Stimulated activated CD4-positive, alpha-beta T cell treated with anti-CD3 and anti-CD28 coated beads, Interleukin-2, amount 100 ng/mL, for 48 hours (primary cell): ENCODE data around the gene SPEM1.
"Not testable (repeated sequence)": the region's sequence is repeated elsewhere in the genome, so short reads cannot be mapped to it uniquely, and the experiment has no call there.

Experiments
- DNase-seq, 2 donors: peaks; one replicate each; pipeline ENCODE4 v3.0.0-alpha.2; 2020

SPEM1 gene

DNA sequence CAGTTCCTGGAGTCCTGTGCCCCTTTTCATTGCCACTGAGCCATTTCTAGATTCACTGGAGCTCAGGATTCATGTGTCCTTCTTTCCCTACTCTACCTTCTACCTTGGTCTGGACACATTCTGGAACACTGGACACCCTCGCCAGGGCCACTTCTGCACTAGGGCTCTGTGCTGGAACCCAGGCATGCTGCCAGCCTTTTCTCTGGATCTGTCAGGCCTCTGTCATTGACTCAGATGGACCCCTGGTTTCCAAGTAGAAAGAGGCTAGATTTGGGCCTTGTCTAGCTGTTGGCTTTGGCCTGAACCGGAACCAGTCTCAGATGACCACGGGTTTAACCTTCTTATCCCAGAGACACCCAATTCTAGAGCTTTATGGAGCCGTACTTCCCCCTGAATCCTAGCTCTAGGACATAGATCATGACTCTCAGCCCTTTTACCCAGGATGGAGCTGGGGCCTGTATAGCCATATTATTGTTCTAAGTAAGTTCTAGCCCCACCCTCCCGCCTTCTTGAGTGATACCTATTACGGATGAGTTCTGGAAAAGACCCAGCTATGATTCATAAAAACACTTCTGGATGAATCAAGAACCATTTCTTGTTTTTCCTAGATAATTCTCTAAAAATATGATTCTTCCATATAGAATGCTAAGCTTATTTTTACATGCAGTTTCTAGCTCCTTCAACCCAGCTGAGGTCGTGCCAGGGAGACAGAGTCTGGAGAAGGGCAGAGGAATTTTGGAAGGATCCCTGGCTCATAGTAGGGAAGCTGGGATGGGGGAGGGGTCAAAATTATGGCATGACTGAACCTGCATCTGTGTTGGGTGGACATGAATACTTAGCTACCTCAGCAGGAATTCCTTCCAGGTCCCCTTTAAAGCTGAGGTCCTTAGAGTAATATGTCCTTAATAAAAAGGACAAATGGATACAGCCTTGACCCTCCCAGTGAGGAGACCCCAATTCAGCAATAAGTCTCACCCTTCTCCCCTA lies 23.7 kb downstream of the SPEM1 start:
- DNase-seq: no peak

DNA sequence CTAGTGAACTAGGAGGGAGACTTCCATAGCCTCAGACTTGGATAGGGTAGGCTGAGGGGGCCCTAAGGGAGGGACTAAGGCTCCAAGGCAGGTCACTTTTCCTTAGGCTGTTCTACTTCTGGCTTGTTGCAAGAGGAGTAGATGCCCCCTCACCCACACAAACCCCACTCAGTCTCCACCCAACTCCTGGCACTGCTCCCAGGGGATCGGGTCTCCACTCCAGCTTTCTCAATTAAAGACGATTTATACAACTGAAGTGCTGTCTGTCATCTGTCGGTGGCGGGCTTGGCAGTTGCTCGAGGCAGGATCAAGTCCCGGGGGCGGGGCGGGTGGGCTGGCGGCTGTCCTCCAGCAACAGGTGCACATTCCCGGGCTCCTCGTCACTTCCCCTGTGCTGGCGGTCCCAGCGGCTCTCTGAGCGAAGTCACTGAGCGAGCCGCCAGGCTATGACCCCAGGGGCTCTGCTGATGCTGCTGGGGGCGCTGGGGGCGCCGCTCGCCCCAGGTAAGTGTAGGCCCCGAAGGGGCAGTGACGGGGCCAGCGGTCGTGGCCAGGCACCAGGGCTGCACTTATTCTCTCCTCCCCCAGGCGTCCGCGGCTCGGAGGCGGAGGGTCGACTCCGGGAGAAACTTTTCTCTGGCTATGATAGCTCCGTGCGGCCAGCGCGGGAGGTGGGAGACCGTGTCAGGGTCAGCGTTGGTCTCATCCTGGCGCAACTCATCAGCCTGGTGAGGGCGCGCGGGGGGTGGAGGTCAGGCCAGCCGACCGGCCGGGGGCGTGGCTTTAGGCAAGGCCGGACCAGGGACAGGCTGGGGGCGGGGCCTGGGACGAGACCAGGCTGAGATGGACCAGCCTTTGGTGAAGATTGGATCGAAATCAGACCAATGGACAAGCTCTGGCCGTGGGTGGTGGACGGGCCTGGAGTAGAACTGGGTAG lies 24.8 kb downstream of the SPEM1 start, which contains the start of gene CHRNB1:
Gene CHRNB1 (plus strand): TSS at position 380 of the 937 bp plus-strand sequence. CDS start 67 bp downstream, at position 447.
- no peak for DNase-seq

DNA sequence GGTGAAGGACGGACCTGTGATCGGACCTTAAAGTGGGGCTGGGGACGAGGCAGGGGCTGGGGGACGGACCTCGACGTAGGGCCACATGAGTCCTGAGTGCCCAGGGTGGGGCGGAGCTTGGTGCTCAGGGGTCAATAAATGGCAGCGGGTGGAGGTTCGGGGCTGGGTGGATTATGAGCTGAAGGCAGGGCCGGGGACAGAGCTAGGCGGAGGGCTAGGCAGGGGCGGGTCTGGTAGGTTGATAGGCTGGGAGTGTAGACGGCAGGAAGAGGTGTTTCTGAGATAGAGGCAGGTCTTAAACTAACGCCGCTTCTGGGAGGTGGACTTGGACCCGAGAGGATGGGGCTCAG lies 25.5 kb downstream of the SPEM1 start:
- no peak for DNase-seq

DNA sequence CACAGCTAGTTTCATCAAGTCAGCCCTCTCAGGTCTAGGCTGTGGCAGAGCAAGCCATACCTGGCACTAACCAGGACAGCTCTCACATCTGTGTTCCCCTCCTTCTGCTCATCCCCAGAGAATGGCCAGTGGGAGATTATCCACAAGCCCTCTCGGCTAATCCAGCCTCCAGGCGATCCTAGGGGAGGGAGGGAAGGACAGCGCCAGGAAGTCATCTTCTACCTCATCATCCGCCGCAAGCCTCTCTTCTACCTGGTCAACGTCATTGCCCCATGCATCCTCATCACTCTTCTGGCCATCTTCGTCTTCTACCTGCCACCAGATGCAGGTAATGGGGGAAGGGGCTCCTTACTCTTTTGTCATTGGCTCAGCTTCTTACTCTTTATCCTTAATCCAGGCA lies 28.3 kb downstream of the SPEM1 start:
- no peak for DNase-seq

DNA sequence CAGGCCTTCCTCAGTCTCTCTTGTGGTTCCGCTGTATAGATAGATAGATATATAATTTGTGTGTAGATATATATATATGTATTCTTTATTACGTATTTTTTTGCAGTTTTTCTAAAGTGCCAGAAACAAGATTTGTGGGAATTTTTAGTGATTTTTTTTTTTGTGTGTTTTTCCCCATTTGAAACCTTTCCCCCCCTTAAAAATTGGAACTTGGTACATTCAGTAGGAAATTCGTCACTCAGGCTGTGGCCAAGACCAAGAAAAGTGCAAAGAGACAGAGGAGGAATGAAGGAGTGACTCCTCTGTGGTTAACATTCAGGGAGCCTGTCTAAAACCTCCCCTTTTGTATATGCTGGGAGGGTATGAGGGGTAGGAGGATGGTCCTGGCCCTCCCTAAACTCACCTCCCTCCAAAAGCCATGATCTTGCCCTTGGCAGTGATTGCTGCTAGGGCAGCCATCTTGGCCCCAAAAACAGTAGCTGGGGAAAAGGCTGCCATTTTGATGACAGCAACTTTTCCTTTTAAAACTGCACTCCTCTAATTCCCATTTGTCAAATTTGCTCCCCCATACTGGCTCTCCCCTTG lies 39.9 kb downstream of the SPEM1 start:
- no peak for DNase-seq

DNA sequence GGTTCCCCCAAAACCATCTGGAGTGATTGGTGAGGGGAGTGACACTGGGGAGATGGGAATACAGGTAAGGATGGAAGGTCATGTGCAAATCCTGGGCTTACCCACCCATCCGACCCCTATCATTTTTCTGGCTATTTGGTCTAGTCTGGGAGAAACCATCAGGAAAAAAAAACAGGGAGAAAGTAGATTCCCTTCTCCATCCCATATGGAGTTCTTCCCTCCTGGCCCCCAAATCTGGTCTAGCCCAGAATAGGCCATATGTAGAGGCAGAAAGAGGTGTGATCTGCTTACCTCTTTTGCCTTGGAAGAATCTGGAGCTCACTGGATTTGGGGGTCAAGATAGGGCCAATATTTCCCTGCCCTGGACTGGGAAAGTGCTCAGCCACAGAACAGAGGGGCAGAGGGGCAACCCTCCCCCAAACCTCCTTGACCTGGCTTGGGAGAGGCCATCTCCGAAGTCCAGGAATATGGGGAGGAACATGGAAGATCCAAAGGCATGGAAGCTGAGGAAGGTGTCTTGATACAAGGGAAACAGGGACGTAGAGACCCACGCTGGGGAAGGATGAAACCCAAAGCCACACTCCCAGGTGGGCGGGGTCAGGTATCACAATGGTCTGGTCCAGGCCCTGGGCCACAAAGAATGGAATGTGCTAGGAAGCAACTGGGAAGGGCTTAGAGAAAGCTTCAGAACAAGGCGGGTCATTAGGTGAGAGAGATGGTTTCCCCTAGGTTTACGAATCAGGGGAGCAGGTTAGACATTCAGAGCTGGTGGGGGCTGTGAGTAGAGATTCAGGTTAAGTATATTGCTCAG lies 40.9 kb downstream of the SPEM1 start:
- DNase-seq: no peak

DNA sequence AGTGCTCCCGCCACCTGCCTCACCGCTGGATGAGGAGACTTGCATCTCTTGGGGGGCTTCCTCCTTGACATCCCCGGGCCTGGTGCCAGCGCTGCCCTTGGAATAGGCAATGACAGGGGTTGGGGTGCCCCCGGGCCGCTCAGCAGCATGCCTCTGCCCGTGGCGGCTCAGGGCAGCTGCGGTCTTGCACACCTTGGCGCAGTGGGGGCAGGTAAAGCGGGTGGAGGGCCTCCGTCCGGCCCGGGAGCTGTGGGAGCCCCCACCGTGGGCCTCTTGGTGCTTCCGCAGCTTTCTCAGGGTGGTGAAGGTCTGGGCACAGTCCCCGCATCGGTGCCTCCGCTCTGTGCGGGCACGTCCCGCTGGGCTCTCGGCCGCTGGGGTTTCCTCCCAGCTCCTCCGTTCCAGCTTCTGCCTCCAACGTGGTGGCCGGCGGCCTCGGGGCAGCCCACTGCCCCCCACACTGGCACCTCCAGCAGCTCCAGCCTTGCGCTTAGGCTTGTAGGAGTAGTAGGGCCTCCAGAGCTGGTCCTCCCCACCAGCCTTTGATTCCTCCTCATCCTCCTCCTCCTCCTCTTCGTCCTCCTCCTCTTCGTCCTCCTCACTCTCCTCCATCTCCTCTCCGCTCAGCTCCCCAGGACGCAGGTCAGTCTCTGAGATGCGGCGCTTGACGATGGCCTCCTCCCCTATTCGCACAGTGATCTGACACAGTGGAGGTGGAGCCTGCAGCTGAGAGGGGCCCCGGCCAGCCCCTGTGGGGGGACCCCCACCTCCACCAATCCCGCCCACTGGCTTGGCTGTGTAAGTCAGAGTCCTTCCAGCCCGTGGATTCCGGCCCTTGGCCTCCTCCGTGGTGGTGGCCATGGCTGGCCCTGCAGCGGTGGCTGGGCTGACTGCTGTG lies 42.6 kb downstream of the SPEM1 start:
- no peak for DNase-seq

DNA sequence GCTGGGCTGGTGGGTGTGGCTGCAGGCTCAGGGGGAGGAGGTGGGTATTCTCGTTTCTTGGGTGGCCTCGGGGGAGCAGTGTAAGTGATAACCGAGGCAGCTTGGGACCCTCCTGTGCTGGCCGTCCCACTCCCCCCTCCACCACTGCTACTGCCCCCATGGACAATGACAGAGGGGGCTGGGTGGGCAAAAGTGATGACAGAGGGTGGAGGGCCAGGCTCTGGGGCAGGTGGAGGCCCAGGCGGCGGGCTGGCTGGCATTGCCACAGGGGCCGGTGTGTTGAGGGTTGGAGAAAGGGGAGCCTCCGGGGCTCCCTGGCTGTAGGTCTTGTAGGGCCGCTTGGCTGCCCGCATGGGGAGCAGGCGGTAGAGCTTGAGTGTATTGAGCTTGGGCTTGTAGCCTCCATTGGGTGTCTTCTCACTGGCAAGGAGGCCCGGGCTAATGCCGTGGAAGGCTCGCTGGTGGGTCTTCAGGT lies 43.3 kb downstream of the SPEM1 start:
- no peak for DNase-seq

DNA sequence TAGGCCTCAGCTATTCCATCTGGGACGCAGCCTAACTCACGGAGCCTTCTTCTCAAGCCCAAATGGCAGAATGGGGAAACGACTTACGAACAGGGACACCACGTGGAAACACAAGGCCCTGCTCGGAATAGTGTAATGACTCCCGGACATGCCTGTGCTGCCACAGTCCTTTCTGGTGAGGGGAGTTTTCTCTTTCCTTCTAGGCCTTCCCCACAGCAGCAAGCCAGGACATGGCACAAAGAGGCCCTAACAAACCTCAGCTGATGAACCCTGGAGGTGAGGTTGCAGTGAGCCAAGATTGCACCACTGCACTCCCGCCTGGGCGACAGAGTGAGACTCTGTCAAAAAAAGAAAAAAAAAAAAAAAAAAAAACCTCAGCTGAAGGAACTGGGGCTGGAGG lies 44.0 kb downstream of the SPEM1 start:
- DNase-seq: no peak

DNA sequence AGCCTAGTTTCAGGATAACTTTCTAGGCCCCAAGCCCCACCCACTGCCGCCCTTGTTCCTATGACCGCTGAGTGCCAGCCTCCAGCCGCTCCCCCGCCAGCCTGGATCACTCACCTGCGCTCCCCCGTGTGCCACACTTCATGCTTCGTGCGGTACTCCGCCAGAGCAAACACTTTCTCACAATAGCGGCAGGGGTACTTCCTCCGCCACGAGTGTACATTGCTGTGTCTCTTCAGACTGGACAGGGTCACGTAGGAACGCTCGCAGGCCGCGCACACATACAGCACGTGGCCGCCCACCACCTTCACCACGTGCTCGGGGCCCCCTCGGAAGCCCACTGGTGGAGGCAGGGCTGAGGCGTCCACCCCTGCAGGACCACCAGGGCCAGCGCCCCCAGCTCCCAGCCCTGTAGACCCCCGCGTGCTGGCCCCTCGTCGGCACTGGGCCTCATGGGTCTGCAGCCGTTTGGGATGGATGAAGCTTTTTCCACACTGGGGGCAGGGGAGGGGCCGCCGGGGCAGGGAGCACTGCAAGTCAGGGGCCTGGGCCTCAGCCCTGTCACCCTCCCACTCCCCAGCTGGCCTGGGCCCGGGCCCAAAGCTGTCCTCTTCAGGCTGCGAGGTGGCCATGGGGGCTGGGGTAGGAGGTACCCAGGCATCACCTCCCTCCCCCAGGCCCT lies 45.6 kb downstream of the SPEM1 start:
- no peak for DNase-seq

DNA sequence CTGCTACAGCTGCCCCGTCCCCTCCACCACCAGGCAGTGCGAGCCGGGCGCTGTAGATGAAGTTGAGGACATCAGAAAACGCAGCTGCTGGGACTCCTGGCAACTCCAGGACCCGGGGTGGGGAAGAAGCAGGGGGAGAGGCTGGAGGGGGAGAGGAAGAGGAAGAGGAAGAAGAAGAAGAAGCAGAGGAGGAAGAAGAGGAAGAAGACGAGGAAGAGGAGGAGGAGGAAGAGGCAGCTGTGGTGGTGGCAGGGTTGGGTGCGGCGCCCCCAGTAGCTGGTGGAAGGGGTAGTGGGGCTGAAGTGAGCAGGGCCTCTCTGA lies 46.2 kb downstream of the SPEM1 start:
- no peak for DNase-seq

DNA sequence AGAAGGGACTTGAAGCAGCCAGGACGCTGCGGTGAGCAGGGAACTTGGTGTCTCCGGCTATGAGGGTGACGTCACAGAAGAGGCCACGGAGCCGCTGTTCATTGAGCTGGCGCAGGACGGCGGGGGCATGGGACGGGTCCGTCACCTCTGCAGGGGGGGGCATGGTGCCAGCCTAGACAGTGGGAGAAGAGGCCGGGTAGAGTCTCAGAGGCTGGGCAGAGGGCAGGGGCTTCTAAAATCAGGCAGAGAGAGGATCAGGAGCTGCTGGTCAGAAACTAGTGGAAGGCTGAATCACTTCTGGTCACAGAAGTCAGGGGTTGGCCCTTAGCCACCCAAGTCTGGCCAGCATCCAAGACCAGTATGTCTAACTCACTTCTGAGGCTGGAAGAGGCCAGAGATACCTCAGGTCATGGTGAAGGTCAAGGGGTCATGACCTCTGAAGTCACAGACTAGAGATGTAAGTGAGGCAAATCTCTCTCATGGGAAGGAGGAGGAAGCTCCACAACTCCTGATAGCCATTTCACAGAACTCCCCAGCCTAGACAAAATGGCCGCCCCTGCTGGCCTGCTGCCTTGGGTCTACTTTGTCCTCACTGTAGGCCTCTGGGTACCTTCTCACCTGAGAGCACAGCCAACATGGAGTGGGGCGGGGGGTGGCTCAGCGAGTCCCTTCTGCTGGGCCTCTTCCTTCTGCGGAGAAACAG lies 46.7 kb downstream of the SPEM1 start:
- no peak for DNase-seq

DNA sequence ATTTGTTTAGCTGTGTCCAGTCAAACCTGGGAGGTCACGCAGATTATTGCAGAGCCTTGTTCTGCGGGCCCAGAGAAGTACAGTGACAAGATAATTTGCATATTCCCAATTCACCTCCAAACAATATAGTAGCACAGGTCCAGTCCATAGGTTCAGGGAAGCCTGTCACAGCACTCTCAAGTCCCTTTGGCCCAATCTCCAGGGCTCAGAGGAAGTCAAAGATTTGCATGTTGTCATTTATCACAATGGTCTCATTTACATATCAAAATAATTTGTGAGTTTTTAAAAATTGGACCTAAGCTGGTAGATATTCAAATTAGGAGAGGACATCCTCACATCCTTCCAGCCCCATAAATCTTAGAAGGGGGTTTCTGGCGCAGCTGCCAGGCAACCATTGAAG lies 47.4 kb downstream of the SPEM1 start:
- no peak for DNase-seq

DNA sequence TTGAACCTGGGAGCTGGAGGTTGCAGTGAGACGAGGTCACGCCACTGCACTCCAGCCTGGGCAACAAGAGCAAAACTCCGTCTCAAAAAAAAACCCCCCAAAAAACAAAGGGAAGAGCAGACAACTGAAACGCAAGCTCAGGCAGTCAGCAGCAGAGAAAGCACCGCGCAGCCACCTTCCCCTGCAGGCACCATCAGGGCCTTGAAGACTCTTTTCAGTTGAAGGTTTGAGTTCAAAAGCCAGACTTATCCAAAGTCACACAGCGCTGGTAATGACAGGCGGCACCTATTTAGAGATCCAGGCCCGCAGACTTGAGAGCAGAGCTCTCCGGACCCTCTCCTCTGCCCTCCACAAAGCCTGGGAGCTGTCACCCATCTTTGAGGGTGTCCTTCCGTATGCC lies 48.2 kb downstream of the SPEM1 start:
- no peak for DNase-seq

DNA sequence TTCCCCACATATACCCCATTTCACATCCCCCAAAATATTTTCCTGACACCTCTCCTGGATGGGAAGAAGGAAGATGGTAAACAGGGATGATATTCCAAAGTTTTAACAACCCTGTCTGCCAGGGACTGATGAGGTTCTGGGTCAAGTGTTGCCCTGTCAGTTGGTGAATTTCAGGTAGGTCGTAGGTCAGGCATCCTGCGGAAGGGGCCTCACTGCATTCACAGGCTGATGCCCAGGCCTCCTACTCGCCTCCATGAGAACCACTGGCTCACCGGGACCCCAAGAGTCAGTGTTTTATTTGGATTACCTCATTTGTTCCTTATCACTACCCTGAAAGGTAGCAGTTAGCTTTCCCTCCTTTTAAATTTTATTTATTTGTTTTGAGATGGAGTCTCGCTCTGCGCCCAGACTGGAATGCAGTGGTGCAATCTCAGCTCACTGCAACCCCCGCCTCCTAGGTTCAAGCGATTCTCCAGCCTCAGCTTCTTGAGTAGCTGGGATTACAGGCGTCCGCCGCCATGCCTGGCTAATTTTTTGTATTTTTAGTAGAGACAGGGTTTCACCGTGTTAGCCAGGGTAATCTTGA lies 48.8 kb downstream of the SPEM1 start:
- DNase-seq: no peak

DNA sequence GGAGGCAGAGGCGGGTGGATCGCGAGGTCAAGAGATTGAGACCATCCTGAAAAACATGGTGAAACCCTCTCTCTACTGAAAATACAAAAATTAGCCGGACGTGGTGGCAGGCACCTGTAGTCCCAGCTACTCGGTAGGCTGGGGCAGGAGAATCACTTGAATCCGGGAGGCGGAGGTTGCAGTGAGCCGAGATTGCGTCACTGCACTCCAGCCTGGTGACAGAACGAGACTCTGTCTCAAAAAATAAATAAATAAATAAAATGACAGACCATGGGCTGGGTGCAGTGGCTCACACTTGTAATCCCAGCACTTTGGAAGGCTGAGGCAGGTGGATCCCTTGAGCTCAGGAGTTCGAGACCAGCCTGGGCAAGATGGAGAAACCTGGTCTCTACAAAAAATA lies 49.7 kb downstream of the SPEM1 start:
- DNase-seq: not testable (repeated sequence)

DNA sequence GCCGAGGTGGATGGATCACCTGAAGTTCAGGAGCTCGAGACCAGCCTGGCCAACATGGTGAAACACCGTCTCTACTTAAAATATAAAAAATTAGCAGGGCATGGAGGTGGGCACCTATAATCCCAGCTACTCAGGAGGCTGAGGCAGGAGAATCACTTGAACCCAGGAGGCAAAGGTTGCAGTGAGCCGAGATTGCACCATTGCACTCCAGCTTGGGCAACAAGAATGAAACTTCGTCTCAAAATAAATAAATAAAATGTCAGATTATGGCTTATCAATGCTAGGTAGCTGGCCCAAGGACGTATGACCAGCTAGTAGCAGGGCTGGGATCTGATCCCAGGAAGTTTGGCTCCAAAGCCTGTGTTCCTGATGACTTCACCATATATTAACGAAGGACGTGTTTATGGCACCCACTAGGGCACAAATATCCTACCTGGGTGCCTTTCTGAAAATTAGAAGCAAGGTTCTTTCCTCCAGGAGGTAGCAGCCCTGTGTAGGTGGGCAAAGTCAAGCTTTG lies 50.4 kb downstream of the SPEM1 start:
- DNase-seq: not testable (repeated sequence)
